SU-DHL-6 (cell line): Measurements from ENCODE around the gene TXLNG.

Experiments
- H2AFZ ChIP-seq: fragments of 200-600 bp; sonication (generic); 2 replicates; pipeline ENCODE4 v1.6.1; 2014; ENCODE audit warnings: low read depth, mild to moderate bottlenecking, moderate library complexity, mixed read lengths, antibody characterized with exemption, low read length; ENCODE audit not compliant: severe bottlenecking
- H3F3A ChIP-seq: fragments of 200-600 bp; shearing (Covaris generic); 2 replicates; pipeline ENCODE4 v1.6.0; 2016; ENCODE audit warnings: antibody characterized with exemption, mild to moderate bottlenecking; ENCODE audit not compliant: insufficient read depth
- H3K27ac ChIP-seq: fragments of 200-600 bp; sonication (generic); 2 replicates; pipeline ENCODE4 v1.5.1; 2016; ENCODE audit warnings: low read depth, mild to moderate bottlenecking, low read length, moderate library complexity, mixed read lengths
- H3K27me3 ChIP-seq: fragments of 200-600 bp; sonication (generic), shearing (Covaris generic); 2 replicates; pipeline ENCODE4 v1.6.0; 2014; ENCODE audit warnings: mild to moderate bottlenecking, low read length
- H3K36me3 ChIP-seq: fragments of 200-600 bp; sonication (generic); 2 replicates; pipeline ENCODE4 v1.6.1; 2014; ENCODE audit warnings: mild to moderate bottlenecking, low read length, mixed read lengths
- H3K4me2 ChIP-seq: fragments of 300-600, 200-600 bp; shearing (Covaris generic), sonication (generic); 2 replicates; pipeline ENCODE4 v1.6.0; 2014; ENCODE audit warnings: low read length, low read depth, mild to moderate bottlenecking; ENCODE audit not compliant: poor library complexity, severe bottlenecking
- H3K4me3 ChIP-seq: fragments of 200-600 bp; sonication (generic); 2 replicates; pipeline ENCODE4 v1.5.1; 2014; ENCODE audit warnings: antibody characterized with exemption, low read length, mild to moderate bottlenecking, mixed read lengths; ENCODE audit not compliant: insufficient read depth, poor library complexity, severe bottlenecking
- H3K79me2 ChIP-seq: fragments of 200-600 bp; sonication (generic); 2 replicates; pipeline ENCODE4 v1.6.1; 2014; ENCODE audit warnings: mild to moderate bottlenecking, low read length, moderate library complexity; ENCODE audit not compliant: insufficient read depth
- H3K9ac ChIP-seq: fragments of 200-600 bp; sonication (generic); 2 replicates; pipeline ENCODE4 v1.7.0; 2014; ENCODE audit warnings: mild to moderate bottlenecking, low read length
- H3K9me2 ChIP-seq: fragments of 200-600 bp; sonication (generic); replicated peaks from 2 replicates; pipeline ENCODE4 v1.6.1; 2014; ENCODE audit warnings: low read length; ENCODE audit not compliant: insufficient read depth
- H3K9me3 ChIP-seq: fragments of 200-600 bp; sonication (generic); 2 replicates; pipeline ENCODE4 v1.6.1; 2014; ENCODE audit warnings: low read length, mixed read lengths; ENCODE audit not compliant: insufficient read depth
- H4K20me1 ChIP-seq: fragments of 200-600 bp; sonication (generic); 2 replicates; pipeline ENCODE4 v1.6.1; 2014; ENCODE audit warnings: low read depth, mild to moderate bottlenecking, antibody characterized with exemption, low read length, moderate library complexity, mixed read lengths
- EZH2phosphoT487 ChIP-seq: fragments of 200-600 bp; sonication (generic), shearing (Covaris generic); conservative IDR thresholded peaks from 2 replicates; pipeline ENCODE4 v1.6.1; 2018; ENCODE audit warnings: mild to moderate bottlenecking, antibody characterized with exemption, low read length, moderate library complexity, mixed read lengths
- TF ChIP-seq, protein P1 (sequence below): fragments of 200-600 bp; sonication (generic); IDR thresholded peaks from one replicate; pipeline ENCODE4 v1.5.1; 2017; ENCODE audit warnings: antibody characterized with exemption, mild to moderate bottlenecking, low read length, moderate library complexity; ENCODE audit not compliant: insufficient read depth, poor library complexity, severe bottlenecking

TXLNG gene

GRCh38 chrX:16838202-16839066 lies 52.2 kb downstream of the TXLNG start:
- H3K9ac ChIP-seq: no peak overlapping the region
- H4K20me1 ChIP-seq: no peaks in the 10 kb centered on the region
- H3K27ac ChIP-seq: no peak overlapping the region
- no peaks in the 10 kb centered on the region for H3K9me2 ChIP-seq
- H3K79me2 ChIP-seq: no peaks in the 10 kb centered on the region
- no peak overlapping the region for H3K4me2 ChIP-seq
- H3K9me3 ChIP-seq: no peaks in the 10 kb centered on the region
- H3K36me3 ChIP-seq: no peaks in the 10 kb centered on the region; the same call in 1 of the 2 replicates
- H3K27me3 ChIP-seq: no peaks in the 10 kb centered on the region
- peaks cover 11% of the 10 kb centered on the region; the same call in 1 of the 2 replicates for H3F3A ChIP-seq
- no peak overlapping the region for H3K4me3 ChIP-seq
- TF ChIP-seq EZH2phosphoT487: no peak
- TF ChIP-seq, protein P1, sequence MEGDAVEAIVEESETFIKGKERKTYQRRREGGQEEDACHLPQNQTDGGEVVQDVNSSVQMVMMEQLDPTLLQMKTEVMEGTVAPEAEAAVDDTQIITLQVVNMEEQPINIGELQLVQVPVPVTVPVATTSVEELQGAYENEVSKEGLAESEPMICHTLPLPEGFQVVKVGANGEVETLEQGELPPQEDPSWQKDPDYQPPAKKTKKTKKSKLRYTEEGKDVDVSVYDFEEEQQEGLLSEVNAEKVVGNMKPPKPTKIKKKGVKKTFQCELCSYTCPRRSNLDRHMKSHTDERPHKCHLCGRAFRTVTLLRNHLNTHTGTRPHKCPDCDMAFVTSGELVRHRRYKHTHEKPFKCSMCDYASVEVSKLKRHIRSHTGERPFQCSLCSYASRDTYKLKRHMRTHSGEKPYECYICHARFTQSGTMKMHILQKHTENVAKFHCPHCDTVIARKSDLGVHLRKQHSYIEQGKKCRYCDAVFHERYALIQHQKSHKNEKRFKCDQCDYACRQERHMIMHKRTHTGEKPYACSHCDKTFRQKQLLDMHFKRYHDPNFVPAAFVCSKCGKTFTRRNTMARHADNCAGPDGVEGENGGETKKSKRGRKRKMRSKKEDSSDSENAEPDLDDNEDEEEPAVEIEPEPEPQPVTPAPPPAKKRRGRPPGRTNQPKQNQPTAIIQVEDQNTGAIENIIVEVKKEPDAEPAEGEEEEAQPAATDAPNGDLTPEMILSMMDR: no peak
- no peak overlapping the region for H2AFZ ChIP-seq

DNA sequence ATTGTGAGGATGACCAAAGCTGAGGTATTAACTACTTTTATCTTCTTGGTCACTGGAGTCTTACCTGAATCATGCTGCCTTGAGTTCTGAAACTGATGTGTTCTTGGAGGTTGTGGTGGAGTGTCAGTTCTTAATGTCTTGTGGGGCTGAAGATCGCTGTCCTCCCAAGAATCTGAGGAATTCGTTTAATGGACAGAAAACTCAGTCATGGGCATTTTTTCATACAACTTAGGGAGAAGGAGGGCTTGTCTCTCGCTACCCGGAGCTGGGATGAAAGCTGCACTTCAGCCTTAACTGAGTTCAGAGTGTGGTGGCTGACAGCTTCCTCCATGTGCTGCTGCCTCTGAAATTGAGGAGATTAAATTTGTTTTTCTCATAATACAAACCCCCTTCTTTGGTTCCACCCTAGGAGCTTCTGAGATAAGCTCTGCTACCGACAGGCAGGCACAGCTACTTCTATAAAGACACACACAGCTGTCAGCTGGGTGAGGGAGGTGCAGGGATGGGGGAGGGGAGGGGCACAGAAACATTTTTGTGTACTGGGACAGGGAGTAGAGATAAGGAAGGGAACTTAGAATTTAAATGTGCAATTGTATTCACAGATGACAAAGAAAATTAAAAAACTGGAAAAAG lies 53.1 kb downstream of the TXLNG start:
- no peaks in the 10 kb centered on the region for H3K27me3 ChIP-seq
- no peak overlapping the region for H2AFZ ChIP-seq
- TF ChIP-seq, protein P1: no peak
- TF ChIP-seq EZH2phosphoT487: no peak
- H3K27ac ChIP-seq: no peak overlapping the region
- H3K9me3 ChIP-seq: no peaks in the 10 kb centered on the region
- H3K4me2 ChIP-seq: no peak overlapping the region
- no peaks in the 10 kb centered on the region for H4K20me1 ChIP-seq
- no peak overlapping the region for H3K4me3 ChIP-seq
- no peaks in the 10 kb centered on the region for H3K9me2 ChIP-seq
- no peaks in the 10 kb centered on the region; the same call in 1 of the 2 replicates for H3K36me3 ChIP-seq
- no peak overlapping the region for H3K9ac ChIP-seq
- peaks cover 19% of the 10 kb centered on the region; the same call in 1 of the 2 replicates for H3F3A ChIP-seq
- no peaks in the 10 kb centered on the region for H3K79me2 ChIP-seq

GRCh38 chrX:16839852-16840460 lies 53.7 kb downstream of the TXLNG start:
- H3K27ac ChIP-seq: no peak overlapping the region
- TF ChIP-seq, protein P1: no peak
- no peak for TF ChIP-seq EZH2phosphoT487
- no peaks in the 10 kb centered on the region for H3K9me2 ChIP-seq
- H3K4me3 ChIP-seq: no peak overlapping the region
- H3K36me3 ChIP-seq: peaks cover 5% of the 10 kb centered on the region; the same call in 1 of the 2 replicates
- no peaks in the 10 kb centered on the region for H3K79me2 ChIP-seq
- no peaks in the 10 kb centered on the region for H3K9me3 ChIP-seq
- H3F3A ChIP-seq: peaks cover 25% of the 10 kb centered on the region; the same call in 1 of the 2 replicates
- no peaks in the 10 kb centered on the region for H4K20me1 ChIP-seq
- H2AFZ ChIP-seq: no peak overlapping the region
- H3K4me2 ChIP-seq: no peak overlapping the region
- H3K9ac ChIP-seq: no peak overlapping the region
- no peaks in the 10 kb centered on the region for H3K27me3 ChIP-seq
